ENCODE data around the gene ABLIM3. TPM values are rescaled to one million over a fixed set of nuclear protein-coding genes. Genes with fewer than 3 reads are reported as not detected.

The ABLIM3 gene
- total and polyA plus RNA-seq, 2 of the 8 experiments (the other 6 are each of a cell fraction or from before 2014, with no cell fraction given), result 0.36 to 0.56 TPM

DNA sequence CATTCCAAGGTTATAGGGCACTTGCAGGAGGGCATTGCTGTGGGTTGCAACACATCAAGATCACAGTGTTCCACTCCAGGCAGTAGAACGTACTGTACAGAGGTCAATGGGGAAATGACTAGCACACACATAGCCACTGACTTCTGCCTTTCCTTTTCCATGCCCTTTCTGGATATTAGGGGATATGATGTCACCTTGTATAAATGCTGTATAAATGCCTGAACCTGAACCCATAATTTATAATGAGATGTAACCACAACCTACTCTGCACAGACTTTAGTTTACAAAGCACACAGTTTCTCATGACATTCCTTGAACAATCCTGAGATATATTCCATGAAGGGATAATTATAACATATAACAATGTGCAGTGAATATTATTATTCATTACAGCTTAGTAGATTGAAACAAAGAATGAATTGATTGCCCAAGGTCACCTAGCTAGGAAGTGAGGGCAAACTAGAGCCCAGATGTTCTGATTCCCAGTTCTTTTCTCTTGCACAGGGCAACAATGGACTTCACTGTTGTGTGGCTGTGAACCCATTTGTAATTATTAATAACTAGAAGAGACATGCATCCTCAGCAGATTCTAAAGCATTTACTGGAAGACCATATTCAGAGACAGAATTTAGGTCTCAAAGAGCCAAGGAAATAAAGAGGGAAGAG, 5.6 kb upstream of the ABLIM3 start:
- DNase-seq (ENCODE audit: low read depth in 1 of 2, low spot score in 2 of 2), result no peak
- Histone ChIP-seq H4K8ac (ENCODE audit: extremely low read depth, insufficient read depth, low read length) (no peak overlapping the region), H3K4me1 (replicated peaks in 1 of 4; ENCODE audit: control insufficient read depth in 3 of 4, insufficient read depth in 4 of 4, low read length in 3 of 4) (no peaks in the 10 kb centered on the region), H2BK12ac (ENCODE audit: low read depth, low read length) (no peak overlapping the region), H2BK15ac (ENCODE audit: low read length) (0 out of 2 replicates have a peak overlapping the region, but pooled peaks have one; percentile 34), H3K23me2 (ENCODE audit: low read depth, low read length) (no peaks in the 10 kb centered on the region), H4K91ac (replicated peaks; ENCODE audit: insufficient read length, low read length) (no peak overlapping the region), H3K9me3 (ENCODE audit: insufficient read depth in 2 of 2, low read depth in 1 of 2, low read length in 1 of 2) (no peaks in the 10 kb centered on the region), H3K4ac (replicated peaks; ENCODE audit: insufficient read length, low read depth, low read length) (no peak overlapping the region), H3K18ac (ENCODE audit: extremely low read depth, low read length) (no peak overlapping the region), H3K79me2 (ENCODE audit: control insufficient read depth in 1 of 2, insufficient read depth in 2 of 2, low read length in 2 of 2) (no peaks in the 10 kb centered on the region), H3K27me3 (replicated peaks in 1 of 4; ENCODE audit: control insufficient read depth in 3 of 4, extremely low read depth in 1 of 4, insufficient read depth in 3 of 4, low read length in 3 of 4) (peaks cover 0 to 4% (median 2%) of the 10 kb centered on the region in 4 experiments; a peak in 4 of 7 replicates), H2BK20ac (ENCODE audit: low read length) (no peak overlapping the region), H2BK120ac (replicated peaks; ENCODE audit: low read depth, low read length) (no peak overlapping the region), H3K4me3 (ENCODE audit: extremely low read depth in 1 of 4, insufficient read depth in 2 of 4, low read depth in 3 of 4, low read length in 4 of 4) (no peak overlapping the region), H3K27ac (ENCODE audit: low read depth, low read length) (no peak overlapping the region), H4K20me1 (replicated peaks in 1 of 2; ENCODE audit: control insufficient read depth in 1 of 2, insufficient read depth in 2 of 2, low read length in 2 of 2) (peaks cover 0 to 2% of the 10 kb centered on the region in 2 experiments), H2BK5ac (ENCODE audit: low read depth, low read length) (no peak overlapping the region), H4K5ac (ENCODE audit: insufficient read length, low read depth, low read length) (no peak overlapping the region), H2AFZ (ENCODE audit: low read length) (no peak overlapping the region), H3K9ac (replicated peaks in 1 of 4; ENCODE audit: extremely low read depth in 1 of 4, low read depth in 3 of 4, low read length in 3 of 4) (no peak overlapping the region), H3K79me1 (ENCODE audit: low read depth, low read length) (no peaks in the 10 kb centered on the region), H3K14ac (ENCODE audit: insufficient read length) (no peak overlapping the region), H3K4me2 (ENCODE audit: insufficient read depth in 1 of 2, low read depth in 2 of 2, low read length in 2 of 2) (no peak overlapping the region), H3K36me3 (ENCODE audit: control insufficient read depth in 2 of 4, insufficient read depth in 4 of 4, low read length in 3 of 4) (no peaks in the 10 kb centered on the region), H2AK5ac (ENCODE audit: low read depth, low read length) (no peak overlapping the region), H3K23ac (ENCODE audit: insufficient read length) (no peak overlapping the region), H3K56ac (replicated peaks; ENCODE audit: insufficient read length, low read depth, low read length) (no peak overlapping the region)
- ChIA-PET CTCF (ENCODE audit: partially characterized antibody) (interaction anchor here (0.6 to 10.8 kb wide), 10 partner anchors 10 to 548 kb away, joined by 3 to 82 read pairs (median 4); no protein-coding TSS in a partner anchor), POLR2A (ENCODE audit: partially characterized antibody) (no interaction called here)
- no peak for FAIRE-seq
- WGBS, 2 experiments (ENCODE audit: extremely low coverage in 1 of 2, insufficient coverage in 1 of 2, insufficient read length in 1 of 2, insufficient replicate concordance in 2 of 2, low coverage in 1 of 2, low lambda C conversion rate in 2 of 2, missing lambda C conversion rate in 1 of 2), result 95% methylated on average over 1 of the region's 1 CpG; no CpG with 5 or more reads in 1 of the 2 experiments
- TF ChIP-seq SP4 (IDR thresholded peaks at IDR 0.05; ENCODE audit: low read length), result no peak
- TF ChIP-seq TAF7 (optimal IDR thresholded peaks at IDR 0.05; ENCODE audit: borderline replicate concordance, low read depth, low read length), result no peak
- no peak for TF ChIP-seq KDM4A (IDR thresholded peaks at IDR 0.05; ENCODE audit: low read depth, low read length, severe bottlenecking)
- no peak for TF ChIP-seq EP300 (IDR thresholded peaks at IDR 0.05; ENCODE audit: borderline replicate concordance in 1 of 2, low read depth in 2 of 2, low read length in 2 of 2)
